Upper lobe of right lung (tissue), 1 donor: ENCODE results near the gene RCBTB2. TPM values are rescaled to one million over a fixed set of nuclear protein-coding genes. Genes with fewer than 3 reads are reported as not detected.

ENCODE experiments used
- ATAC-seq: fragments of 200-7000 bp; cut with Tn5 transposase; one replicate; pipeline ENCODE4 v1.9.1; 2020; ENCODE audit warnings: mild to moderate bottlenecking, moderate library complexity
- DNase-seq: peaks from one replicate; pipeline ENCODE4 v3.0.0-alpha.2; 2020
- H3K27ac ChIP-seq: fragments of 200-600 bp; one replicate; pipeline ENCODE4 v1.8.0; 2022
- H3K27me3 ChIP-seq: fragments of 200-600 bp; one replicate; pipeline ENCODE4 v1.8.0; 2022; ENCODE audit warnings: mild to moderate bottlenecking
- H3K36me3 ChIP-seq: fragments of 200-600 bp; one replicate; pipeline ENCODE4 v1.8.0; 2022
- H3K4me1 ChIP-seq: fragments of 200-600 bp; one replicate; pipeline ENCODE4 v1.8.0; 2022
- H3K4me3 ChIP-seq: fragments of 200-600 bp; one replicate; pipeline ENCODE4 v1.8.0; 2022; ENCODE audit warnings: mild to moderate bottlenecking
- H3K9me3 ChIP-seq: fragments of 200-600 bp; one replicate; pipeline ENCODE4 v1.8.0; 2022
- intact Hi-C: fragments of 100-400 bp; cut with DNase I; formaldehyde crosslinking; loops from one replicate; pipeline ENCODE4 v1.11.0; 2022
- total RNA-seq: library from RNA; stranded (reverse); fragmentation: NEBNext Ultra II Directional; extraction: Animal tissue kit (Norgen Biotek cat#: 25700); gene quantifications from one replicate; pipeline ENCODE4 v1.2.1, GENCODE V29; 2021
- TF ChIP-seq, protein P1 (sequence below): fragments of 200-600 bp; IDR thresholded peaks from one replicate; pipeline ENCODE4 v1.8.0; 2022; ENCODE audit warnings: antibody characterized with exemption
- donor health status: DM: no; HTN: yes; CAD: no; lungs with severe emphysema.

Gene RCBTB2
- total RNA-seq, 1 donor from 2014 or later = 18.4 TPM

DNA sequence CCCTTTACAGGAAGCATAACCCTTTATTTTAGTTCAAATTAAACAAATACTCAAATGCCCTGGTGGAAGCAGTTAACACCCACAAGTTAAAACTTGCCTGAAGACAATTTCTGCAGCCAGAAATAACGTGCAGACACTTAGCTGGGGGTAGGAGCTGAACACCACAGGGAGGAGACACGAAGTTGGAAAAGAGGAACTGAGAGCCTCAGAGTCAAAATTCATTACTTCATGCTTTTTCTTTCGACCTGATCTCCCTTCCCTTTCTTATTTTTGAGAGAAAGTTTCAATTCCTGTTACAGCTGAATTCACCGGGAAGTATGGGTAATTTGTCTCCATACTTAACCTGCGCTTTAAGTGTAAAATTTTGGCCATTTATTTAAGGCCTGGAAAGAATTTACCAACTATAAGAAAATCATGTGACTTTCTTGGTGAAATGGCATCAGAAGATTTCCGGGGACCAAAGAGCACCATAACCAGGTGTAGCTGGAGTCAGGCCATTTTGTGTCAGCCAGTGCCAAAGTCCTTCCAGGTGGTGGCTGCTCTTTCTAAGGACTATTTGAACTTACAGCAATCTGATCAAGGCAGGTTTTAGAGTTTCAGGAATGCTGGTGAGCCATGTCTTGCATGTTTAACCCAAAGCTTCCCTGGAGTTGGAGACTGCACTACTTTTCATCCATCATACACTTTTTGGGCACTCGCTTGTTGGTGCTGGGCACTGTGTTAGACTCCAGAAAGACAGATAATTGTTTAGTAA, 46.5 kb upstream of the RCBTB2 start:
- TF ChIP-seq, protein P1, sequence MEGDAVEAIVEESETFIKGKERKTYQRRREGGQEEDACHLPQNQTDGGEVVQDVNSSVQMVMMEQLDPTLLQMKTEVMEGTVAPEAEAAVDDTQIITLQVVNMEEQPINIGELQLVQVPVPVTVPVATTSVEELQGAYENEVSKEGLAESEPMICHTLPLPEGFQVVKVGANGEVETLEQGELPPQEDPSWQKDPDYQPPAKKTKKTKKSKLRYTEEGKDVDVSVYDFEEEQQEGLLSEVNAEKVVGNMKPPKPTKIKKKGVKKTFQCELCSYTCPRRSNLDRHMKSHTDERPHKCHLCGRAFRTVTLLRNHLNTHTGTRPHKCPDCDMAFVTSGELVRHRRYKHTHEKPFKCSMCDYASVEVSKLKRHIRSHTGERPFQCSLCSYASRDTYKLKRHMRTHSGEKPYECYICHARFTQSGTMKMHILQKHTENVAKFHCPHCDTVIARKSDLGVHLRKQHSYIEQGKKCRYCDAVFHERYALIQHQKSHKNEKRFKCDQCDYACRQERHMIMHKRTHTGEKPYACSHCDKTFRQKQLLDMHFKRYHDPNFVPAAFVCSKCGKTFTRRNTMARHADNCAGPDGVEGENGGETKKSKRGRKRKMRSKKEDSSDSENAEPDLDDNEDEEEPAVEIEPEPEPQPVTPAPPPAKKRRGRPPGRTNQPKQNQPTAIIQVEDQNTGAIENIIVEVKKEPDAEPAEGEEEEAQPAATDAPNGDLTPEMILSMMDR = no peak
- no peaks in the 10 kb centered on the region for H3K27me3 ChIP-seq
- H3K36me3 ChIP-seq = no peaks in the 10 kb centered on the region
- H3K4me1 ChIP-seq = peaks cover 20% of the 10 kb centered on the region
- DNase-seq (no peak), ATAC-seq (peak; percentile 78)
- no peak overlapping the region for H3K4me3 ChIP-seq
- H3K9me3 ChIP-seq = no peaks in the 10 kb centered on the region
- intact Hi-C loops = no loop called here
- peak overlapping the region; percentile 55 for H3K27ac ChIP-seq

GRCh38 chr13:48578516-48579164, 45.8 kb upstream of the RCBTB2 start:
- no peak for DNase-seq
- peak overlapping the region; percentile 55 for H3K27ac ChIP-seq
- TF ChIP-seq, protein P1 = no peak
- intact Hi-C loops = no loop called here
- ATAC-seq = peak; percentile 20
- peaks cover 16% of the 10 kb centered on the region for H3K4me1 ChIP-seq
- H3K27me3 ChIP-seq = no peaks in the 10 kb centered on the region
- H3K4me3 ChIP-seq = no peak overlapping the region
- no peaks in the 10 kb centered on the region for H3K9me3 ChIP-seq
- no peaks in the 10 kb centered on the region for H3K36me3 ChIP-seq

DNA sequence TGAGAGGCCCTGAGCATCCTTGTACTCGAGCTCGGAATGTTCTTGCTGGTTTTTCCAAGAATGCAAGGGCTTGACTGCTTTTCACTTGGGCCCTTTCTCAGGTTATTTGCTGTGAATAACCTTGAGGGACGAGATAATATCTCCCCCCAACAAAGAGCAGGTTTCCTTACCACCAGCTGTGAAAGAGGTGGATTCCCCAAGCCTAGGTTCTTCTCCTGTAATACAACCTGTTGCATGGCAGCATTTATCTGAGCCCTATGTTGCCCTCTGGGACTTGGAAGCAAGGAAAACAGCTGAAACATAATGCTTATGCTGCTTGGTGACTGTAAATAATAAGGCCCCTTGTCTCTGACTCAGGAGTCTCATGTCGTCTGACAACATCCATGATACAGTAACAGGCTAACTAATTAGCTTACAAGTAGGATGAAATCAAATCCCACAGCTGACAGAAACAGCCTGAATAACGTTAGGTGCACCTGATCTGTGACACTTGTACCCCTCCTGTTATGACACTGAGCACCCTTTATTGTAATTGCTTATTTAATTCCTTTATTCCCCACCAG, 43.6 kb upstream of the RCBTB2 start:
- Histone ChIP-seq H3K4me3 (no peak overlapping the region), H3K27me3 (no peaks in the 10 kb centered on the region), H3K9me3 (no peaks in the 10 kb centered on the region), H3K4me1 (peaks cover 34% of the 10 kb centered on the region), H3K27ac (no peak overlapping the region), H3K36me3 (no peaks in the 10 kb centered on the region)
- DNase-seq (no peak), ATAC-seq (no peak)
- TF ChIP-seq, protein P1 = no peak
- intact Hi-C loops = no loop called here

- no peaks in the 10 kb centered on the region for H3K36me3 ChIP-seq
- no peaks in the 10 kb centered on the region for H3K27me3 ChIP-seq
- H3K4me3 ChIP-seq = no peak overlapping the region
- H3K9me3 ChIP-seq = no peaks in the 10 kb centered on the region
- intact Hi-C loops = no loop called here
- no peak for DNase-seq
- TF ChIP-seq, protein P1 = no peak
- peaks cover 47% of the 10 kb centered on the region for H3K4me1 ChIP-seq
- ATAC-seq = peak; percentile 30
- no peak overlapping the region for H3K27ac ChIP-seq
These were observed 42.2 kb upstream of the RCBTB2 start for GRCh38 chr13:48575031-48575430.

DNA sequence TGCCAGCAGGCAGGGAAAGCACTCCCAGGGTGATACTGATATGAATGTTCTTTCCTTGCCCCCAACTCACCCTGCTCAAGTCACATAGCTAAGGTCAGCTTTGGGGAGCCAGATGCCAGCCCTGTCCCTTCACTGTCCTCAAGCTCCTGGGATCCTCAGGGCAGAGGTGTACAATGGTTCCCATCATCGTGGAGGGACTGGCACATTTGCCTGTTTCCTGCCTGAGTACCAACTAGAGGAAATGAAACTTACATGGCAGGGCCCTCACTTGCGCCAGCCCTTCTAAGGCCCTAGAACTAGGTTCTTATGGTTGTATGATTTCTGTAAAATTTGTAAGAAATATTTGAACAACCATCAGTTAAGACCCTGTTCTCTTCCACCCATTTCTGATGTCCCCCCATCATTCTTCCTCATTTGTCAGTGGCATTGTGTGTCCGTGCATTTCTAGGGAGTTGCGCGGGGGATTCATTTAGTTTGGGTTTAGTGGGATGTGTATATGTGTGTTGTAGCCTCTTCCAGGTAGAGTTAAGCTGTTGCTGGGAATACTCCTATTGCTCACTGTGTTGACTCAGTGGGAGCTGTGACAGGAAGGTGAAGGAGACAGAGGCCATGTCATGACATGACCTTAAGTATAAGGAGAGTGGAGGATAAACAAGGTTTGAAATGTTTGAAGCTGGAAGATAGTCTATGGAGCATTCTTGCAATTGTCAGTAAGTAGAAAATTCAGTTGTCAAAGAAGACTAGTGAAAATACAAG, 41.3 kb upstream of the RCBTB2 start:
- Histone ChIP-seq H3K4me1 (peaks cover 46% of the 10 kb centered on the region), H3K27me3 (no peaks in the 10 kb centered on the region), H3K4me3 (no peak overlapping the region), H3K36me3 (no peaks in the 10 kb centered on the region), H3K9me3 (no peaks in the 10 kb centered on the region), H3K27ac (peak overlapping the region; percentile 42)
- intact Hi-C loops = no loop called here
- ATAC-seq (peak; percentile 48), DNase-seq (no peak)
- TF ChIP-seq, protein P1 = no peak
